OCI-LY7 (cell line): ENCODE data around the gene ARHGEF1. TPM values are rescaled to one million over a fixed set of nuclear protein-coding genes. Genes with fewer than 3 reads are reported as not detected.
A peak's percentile ranks its signal among the peaks of the same experiment; 100 is the strongest.

Experiments
- BruUV-seq: library from RNA; stranded (reverse); fragments of 400-500 nt; replicated peaks from 2 replicates; lab custom pipeline; 2021; lab: Mats Ljungman, UMichigan
- CTCF ChIA-PET: fragments of 300-600 bp; sonication (Branson Sonifier 250); formaldehyde crosslinking; loops from one replicate; lab custom pipeline; 2022; ENCODE audit warnings: antibody characterized with exemption; ENCODE audit not compliant: unreplicated experiment; lab: Charles Lee
- POLR2A ChIA-PET: fragments of 300-600 bp; sonication (Branson Sonifier 250); formaldehyde crosslinking; loops from one replicate; lab custom pipeline; 2022; ENCODE audit warnings: antibody characterized with exemption; lab: Charles Lee
- DNase-seq: peaks from one replicate; pipeline ENCODE4 v3.0.0-alpha.2; 2015; ENCODE audit warnings: low spot score
- H2AFZ ChIP-seq: fragments of 200-600 bp; sonication (generic), shearing (Covaris generic); 2 replicates; pipeline ENCODE4 v1.6.1; 2014; ENCODE audit warnings: mild to moderate bottlenecking, antibody characterized with exemption, low read length, moderate library complexity
- H3K27ac ChIP-seq: fragments of 200-600 bp; sonication (generic); 2 replicates; pipeline ENCODE4 v1.5.1; 2014; ENCODE audit warnings: mixed run types, low read depth, mild to moderate bottlenecking, moderate library complexity, low read length, inconsistent platforms; ENCODE audit not compliant: poor library complexity, severe bottlenecking
- H3K36me3 ChIP-seq: fragments of 200-600 bp; sonication (generic); 2 replicates; pipeline ENCODE4 v1.6.1; 2014; ENCODE audit warnings: mild to moderate bottlenecking, antibody characterized with exemption, low read length, moderate library complexity, mixed read lengths; ENCODE audit not compliant: insufficient read depth
- H3K4me1 ChIP-seq: fragments of 200-600 bp; sonication (generic); 2 replicates; pipeline ENCODE4 v1.5.1; 2014; ENCODE audit warnings: mild to moderate bottlenecking, low read length; ENCODE audit not compliant: insufficient read depth, poor library complexity, severe bottlenecking
- H3K4me2 ChIP-seq: fragments of 200-600 bp; sonication (generic); 2 replicates; pipeline ENCODE4 v1.6.1; 2014; ENCODE audit warnings: mild to moderate bottlenecking, low read length
- H3K4me3 ChIP-seq: fragments of 200-600 bp; sonication (generic); 2 replicates; pipeline ENCODE4 v1.5.1; 2014; ENCODE audit warnings: mild to moderate bottlenecking, low read depth, low read length; ENCODE audit not compliant: poor library complexity, severe bottlenecking
- H3K79me2 ChIP-seq: fragments of 200-600 bp; sonication (generic); 2 replicates; pipeline ENCODE4 v1.6.1; 2016; ENCODE audit warnings: low read depth, mild to moderate bottlenecking, low read length, moderate library complexity, mixed read lengths; ENCODE audit not compliant: insufficient read depth
- H3K9me2 ChIP-seq: fragments of 200-600 bp; sonication (generic); 2 replicates; pipeline ENCODE4 v1.6.1; 2016; ENCODE audit warnings: mild to moderate bottlenecking, low read length, mixed read lengths; ENCODE audit not compliant: insufficient read depth
- H3K9me3 ChIP-seq: fragments of 200-600 bp; sonication (generic); 2 replicates; pipeline ENCODE4 v1.6.1; 2014; ENCODE audit warnings: mild to moderate bottlenecking, mixed run types, low read length, mixed read lengths
- H4K20me1 ChIP-seq: fragments of 200-600 bp; sonication (generic); 2 replicates; pipeline ENCODE4 v1.6.1; 2014; ENCODE audit warnings: mild to moderate bottlenecking, antibody characterized with exemption, low read length, moderate library complexity, mixed read lengths; ENCODE audit not compliant: insufficient read depth
- CTCF ChIP-seq: fragments of 200-600 bp; sonication (generic); conservative IDR thresholded peaks from 2 replicates; pipeline ENCODE4 v1.5.1; 2014; ENCODE audit warnings: mild to moderate bottlenecking, antibody characterized with exemption, low read length, moderate library complexity, mixed read lengths
- EZH2phosphoT487 ChIP-seq: fragments of 200-600 bp; sonication (generic); IDR thresholded peaks from 2 replicates; pipeline ENCODE4 v1.6.1; 2018; ENCODE audit warnings: low read depth, borderline replicate concordance, mild to moderate bottlenecking, mixed run types, antibody characterized with exemption, low read length, moderate library complexity, mixed read lengths
- intact Hi-C: fragments of 100-400 bp; cut with micrococcal nuclease; formaldehyde crosslinking; loops from one replicate; pipeline ENCODE4 v1.10.0; 2022; ENCODE audit not compliant: unreplicated experiment
- total RNA-seq, 2 experiments: library from RNA; depleted of rRNA in 1 of 2; stranded (reverse); fragments of >200 nt in 1 of 2; shearing (Covaris generic) in 1 of 2; gene quantifications; 2 replicates each; pipeline ENCODE4 v1.2.3, GENCODE V29; 2014 to 2022

ARHGEF1 gene
- total RNA-seq, 2 experiments from 2014 or later: 96.9 to 297 TPM

GRCh38 chr19:41947091-41947490 lies 64.1 kb downstream of the ARHGEF1 start:
- H4K20me1 ChIP-seq: no peaks in the 10 kb centered on the region
- peaks cover 85% of the 10 kb centered on the region for H3K4me1 ChIP-seq
- no TSS peak for BruUV-seq
- no peaks in the 10 kb centered on the region for H3K79me2 ChIP-seq
- intact Hi-C loops: loop anchor here (10.0 kb wide), 1 partner anchor 402 kb away; no protein-coding TSS in a partner anchor
- ChIA-PET CTCF (interaction anchor here (1.0 kb wide), 1 partner anchor 72 kb away, joined by 3 read pairs; no protein-coding TSS in a partner anchor), POLR2A (interaction anchor here (0.6 to 3.4 kb wide), 7 partner anchors 10 to 1987 kb away, joined by 3 to 21 read pairs (median 3); partner anchors contain the start of gene CD79A)
- peak overlapping the region; percentile 96 for H3K27ac ChIP-seq
- peak overlapping the region; percentile 24; the same call in 1 of the 2 replicates for H2AFZ ChIP-seq
- peak overlapping the region; percentile 76 for H3K4me2 ChIP-seq
- no peak for TF ChIP-seq EZH2phosphoT487
- no peak for TF ChIP-seq CTCF
- H3K9me3 ChIP-seq: no peaks in the 10 kb centered on the region
- no peak overlapping the region for H3K4me3 ChIP-seq
- no peaks in the 10 kb centered on the region for H3K36me3 ChIP-seq
- DNase-seq: no peak
- no peaks in the 10 kb centered on the region for H3K9me2 ChIP-seq

DNA sequence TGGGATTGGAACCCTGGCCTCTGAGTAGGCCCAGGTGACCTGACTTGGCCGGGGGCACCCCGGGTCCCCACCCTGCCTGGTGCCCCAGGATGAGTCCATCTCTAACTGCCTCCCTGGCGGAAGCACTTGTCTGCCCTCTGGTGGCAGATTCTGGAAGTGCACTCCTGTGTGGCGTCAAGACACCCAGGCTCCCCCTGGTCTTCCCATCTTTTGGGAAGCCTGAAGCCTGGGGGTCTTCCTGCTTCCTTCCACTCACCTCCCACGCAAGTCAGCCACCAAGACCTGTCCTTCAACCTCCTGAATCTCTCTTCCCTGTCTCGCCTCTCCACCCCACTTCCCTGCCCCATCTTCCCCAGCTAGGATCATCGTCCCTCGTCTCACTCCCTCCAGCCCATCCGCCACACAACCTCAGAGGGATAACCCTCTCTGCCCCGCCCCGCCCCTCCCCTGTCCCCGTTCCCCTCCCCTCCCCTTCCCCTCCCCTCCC lies 68.7 kb downstream of the ARHGEF1 start:
- BruUV-seq: no TSS peak
- ChIA-PET POLR2A (interaction anchor here (0.9 kb wide), 1 partner anchor 63 kb away, joined by 3 read pairs; no protein-coding TSS in a partner anchor), CTCF (interaction anchor here (0.7 kb wide), 1 partner anchor 18 kb away, joined by 5 read pairs; no protein-coding TSS in a partner anchor)
- peak; percentile 87 for DNase-seq
- H3K36me3 ChIP-seq: peaks cover 18% of the 10 kb centered on the region
- no peaks in the 10 kb centered on the region for H3K9me3 ChIP-seq
- intact Hi-C loops: loop anchor here (1.0 to 10.0 kb wide), 4 partner anchors 15 to 157 kb away; partner anchors contain the start of gene CEACAM3
- no peak overlapping the region for H3K4me3 ChIP-seq
- H3K27ac ChIP-seq: no peak overlapping the region
- H3K79me2 ChIP-seq: no peaks in the 10 kb centered on the region
- no peak overlapping the region for H2AFZ ChIP-seq
- H4K20me1 ChIP-seq: no peaks in the 10 kb centered on the region
- peaks cover 52% of the 10 kb centered on the region for H3K4me1 ChIP-seq
- peak overlapping the region; percentile 42; the same call in 1 of the 2 replicates for H3K4me2 ChIP-seq
- H3K9me2 ChIP-seq: no peaks in the 10 kb centered on the region
- TF ChIP-seq CTCF (peak; percentile 98), EZH2phosphoT487 (no peak)

DNA sequence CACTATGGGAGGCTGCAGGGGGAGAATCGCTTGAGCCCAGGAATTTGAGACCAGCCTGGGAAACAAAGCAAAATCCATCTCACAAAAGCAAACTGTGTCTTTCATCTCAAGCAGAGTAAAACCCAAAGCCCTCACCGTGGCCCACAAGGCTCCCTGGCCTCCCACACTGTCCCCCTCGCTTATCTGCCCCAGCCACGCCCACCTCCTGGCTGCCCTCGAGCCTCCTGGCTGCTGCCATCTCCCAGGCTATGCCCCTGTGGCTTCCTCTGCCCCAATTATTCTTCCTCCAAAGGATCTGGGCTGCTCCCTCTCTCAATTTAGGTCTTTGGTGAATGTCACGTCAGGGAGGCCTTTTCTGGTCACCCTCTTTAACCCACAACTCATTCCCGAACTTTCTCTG lies 72.5 kb downstream of the ARHGEF1 start:
- intact Hi-C loops: loop anchor here (5.0 to 10.0 kb wide), 2 partner anchors 77 to 161 kb away; partner anchors contain the start of gene CEACAM3
- Histone ChIP-seq H3K9me3 (no peaks in the 10 kb centered on the region), H3K4me2 (no peak overlapping the region), H4K20me1 (no peaks in the 10 kb centered on the region), H3K4me3 (no peak overlapping the region), H3K27ac (no peak overlapping the region), H3K36me3 (peaks cover 26% of the 10 kb centered on the region), H3K79me2 (peaks cover 4% of the 10 kb centered on the region; the same call in 1 of the 2 replicates), H3K4me1 (peaks cover 39% of the 10 kb centered on the region), H3K9me2 (no peaks in the 10 kb centered on the region), H2AFZ (no peak overlapping the region)
- ChIA-PET CTCF (no interaction called here), POLR2A (no interaction called here)
- TF ChIP-seq CTCF (no peak), EZH2phosphoT487 (no peak)
- DNase-seq: no peak
- no TSS peak for BruUV-seq
